NCI-H2227 (cell line): ENCODE measurements around the gene SLC25A21.

Experiments
- DNase-seq: peaks from one replicate; lab custom pipeline; 2025; ENCODE audit not compliant: unreplicated experiment; lab: John Stamatoyannopoulos, UW

Gene SLC25A21

DNA sequence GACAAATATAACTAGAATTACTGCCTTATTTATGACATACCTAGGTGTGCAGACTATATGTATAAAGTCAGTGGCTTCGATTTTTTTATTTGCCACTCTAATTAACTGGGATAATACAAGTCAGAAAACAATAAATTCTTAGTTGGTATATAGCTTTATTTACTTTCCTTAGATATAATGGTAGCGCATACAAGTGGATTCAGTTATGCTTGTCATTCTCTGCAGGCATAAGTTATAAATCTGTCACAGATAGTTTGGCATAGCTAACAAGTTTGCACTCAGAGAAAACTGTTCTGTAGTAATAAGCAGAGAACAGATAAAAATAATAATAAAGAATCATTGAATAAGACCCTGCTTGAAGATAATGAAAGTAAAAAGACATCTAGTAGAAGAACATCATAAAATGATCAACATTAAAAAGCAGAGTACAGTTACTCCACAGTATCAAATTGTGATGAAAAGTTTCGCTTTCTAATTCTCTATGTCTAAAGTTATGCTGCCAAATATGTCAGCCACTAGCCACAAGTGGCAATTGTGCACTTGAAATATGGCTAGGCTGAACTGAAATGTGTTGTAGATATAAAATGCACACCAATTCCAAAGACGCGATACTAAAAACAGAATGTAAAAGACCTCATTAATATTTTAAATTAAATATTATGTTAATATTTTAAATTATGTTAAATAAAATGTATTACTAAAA is 224.1 kb downstream of the SLC25A21 start:
- DNase-seq: no peak

DNA sequence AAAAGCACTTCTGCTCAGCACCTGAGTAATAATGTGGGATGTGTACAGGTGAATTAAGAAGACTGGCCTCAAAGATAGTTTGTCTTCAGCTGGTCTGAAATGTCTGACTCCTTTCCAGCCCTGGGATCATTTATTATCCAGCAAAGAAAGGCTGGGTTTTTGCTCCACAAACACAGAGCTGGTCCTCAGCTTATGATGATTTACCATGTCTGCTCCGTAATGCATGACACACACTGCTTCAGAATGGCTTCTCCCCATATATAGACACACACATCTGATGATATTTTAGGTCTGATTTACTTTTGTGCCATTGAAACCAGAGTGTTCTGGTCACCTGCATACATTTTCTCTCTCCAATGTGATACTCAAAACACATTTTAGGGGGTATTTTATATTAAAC is 225.0 kb downstream of the SLC25A21 start:
- DNase-seq: no peak

DNA sequence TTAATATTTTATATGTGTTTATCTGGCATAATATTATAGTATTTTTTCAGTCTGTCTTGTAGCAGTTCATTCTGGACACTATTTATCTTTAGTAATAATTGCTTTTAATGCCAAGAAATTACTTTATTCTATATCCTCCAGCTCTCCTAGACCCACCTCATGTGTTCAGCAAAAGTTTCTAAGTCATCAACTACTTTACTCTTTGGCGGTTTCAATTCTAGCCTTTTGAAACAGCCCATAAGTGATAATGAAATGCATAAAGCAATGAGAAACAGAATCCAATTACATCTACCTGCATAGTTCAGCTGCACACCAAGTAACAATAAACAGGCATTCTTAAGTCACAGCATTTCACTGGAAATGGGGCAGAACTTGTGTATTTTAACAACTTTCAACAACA is 225.5 kb downstream of the SLC25A21 start:
- DNase-seq: no peak

DNA sequence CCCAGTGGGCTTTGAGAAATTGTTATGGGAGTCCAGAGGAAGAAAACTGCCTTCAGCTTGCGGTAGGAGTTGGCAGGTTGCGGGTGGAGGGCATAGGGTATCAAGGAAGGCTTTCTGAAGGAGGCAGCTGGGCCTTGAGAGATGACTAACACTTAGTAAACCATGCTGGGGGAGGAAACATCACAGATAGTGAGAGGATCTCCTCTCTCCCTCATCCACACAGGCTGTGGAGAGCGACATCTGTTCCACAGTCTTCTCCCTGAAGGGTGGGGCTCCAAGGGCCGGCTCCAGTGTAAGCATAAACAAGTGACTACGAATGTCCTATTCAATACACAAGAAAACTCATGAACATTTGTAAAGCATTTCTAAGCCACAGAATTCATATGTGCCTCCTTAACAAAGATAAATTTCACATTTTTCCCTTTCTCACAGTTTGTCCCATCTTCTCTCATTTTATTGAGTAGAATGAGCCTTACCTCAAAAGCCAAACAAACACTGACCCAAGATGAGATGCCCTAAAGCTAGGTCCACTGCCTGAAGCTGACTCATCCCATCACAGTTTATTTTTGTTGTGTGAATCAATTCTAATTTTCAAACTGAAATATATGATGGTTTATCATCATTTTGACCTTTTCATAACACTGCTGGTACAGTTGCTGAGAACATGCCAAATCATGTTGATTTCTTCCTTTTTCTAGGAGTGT is 227.9 kb downstream of the SLC25A21 start:
- no peak for DNase-seq

GRCh38 chr14:36942522-36943245 is 229.7 kb downstream of the SLC25A21 start:
- no peak for DNase-seq

DNA sequence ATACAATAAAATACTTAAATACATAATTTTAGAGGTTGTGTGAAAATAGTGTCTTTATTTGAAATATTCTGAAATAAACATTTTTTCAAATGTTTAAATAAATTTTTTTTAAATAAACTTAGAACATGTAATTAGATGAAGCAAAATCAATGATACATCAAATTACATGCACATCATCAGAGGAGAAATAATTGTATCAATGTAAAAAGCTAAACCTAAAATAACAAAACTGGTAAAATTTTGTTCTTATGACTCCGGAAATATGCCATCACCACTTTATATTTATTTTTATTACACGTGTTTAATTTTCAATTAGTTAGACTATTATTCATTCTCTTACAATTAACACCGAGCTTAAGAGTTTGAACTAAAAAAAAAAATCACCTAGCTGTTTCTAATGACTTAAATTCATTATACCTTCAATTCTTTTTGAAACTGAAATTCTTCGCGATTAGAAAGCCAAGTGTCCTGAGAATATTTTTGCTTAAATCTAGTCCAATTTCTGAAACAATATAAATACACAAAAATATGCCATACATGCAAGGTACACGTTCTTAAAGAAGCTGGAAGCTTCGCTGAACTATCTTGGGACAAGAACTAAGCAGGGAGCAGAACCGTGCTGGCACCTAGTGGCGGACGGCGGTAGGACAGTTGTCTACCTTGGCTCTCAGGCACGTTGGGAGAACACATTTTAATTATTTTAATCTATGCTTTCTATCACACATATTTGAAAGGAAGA is 230.5 kb downstream of the SLC25A21 start:
- DNase-seq: peak; percentile 71

DNA sequence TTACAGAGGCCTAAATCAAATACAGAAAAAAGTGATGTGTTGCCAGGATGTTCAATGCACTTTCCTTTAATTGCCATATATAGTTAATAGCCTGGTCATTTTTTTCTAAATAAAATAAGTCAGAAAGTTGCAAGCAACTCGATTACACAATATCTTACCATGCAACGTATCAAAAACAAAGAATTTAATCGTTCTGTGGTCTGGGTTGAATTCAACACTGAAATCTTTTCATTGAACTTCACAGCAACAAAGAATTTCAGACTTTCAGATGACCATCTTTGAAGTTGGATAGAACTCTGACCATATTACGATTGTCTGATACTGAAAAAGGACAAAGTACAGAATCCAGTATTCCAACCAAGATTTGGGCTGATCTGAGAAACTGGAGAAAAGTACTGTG is 231.9 kb downstream of the SLC25A21 start:
- no peak for DNase-seq

GRCh38 chr14:36939265-36939664 is 233.1 kb downstream of the SLC25A21 start:
- no peak for DNase-seq

- no peak for DNase-seq
These were observed 233.7 kb downstream of the SLC25A21 start for GRCh38 chr14:36938678-36939077.

DNA sequence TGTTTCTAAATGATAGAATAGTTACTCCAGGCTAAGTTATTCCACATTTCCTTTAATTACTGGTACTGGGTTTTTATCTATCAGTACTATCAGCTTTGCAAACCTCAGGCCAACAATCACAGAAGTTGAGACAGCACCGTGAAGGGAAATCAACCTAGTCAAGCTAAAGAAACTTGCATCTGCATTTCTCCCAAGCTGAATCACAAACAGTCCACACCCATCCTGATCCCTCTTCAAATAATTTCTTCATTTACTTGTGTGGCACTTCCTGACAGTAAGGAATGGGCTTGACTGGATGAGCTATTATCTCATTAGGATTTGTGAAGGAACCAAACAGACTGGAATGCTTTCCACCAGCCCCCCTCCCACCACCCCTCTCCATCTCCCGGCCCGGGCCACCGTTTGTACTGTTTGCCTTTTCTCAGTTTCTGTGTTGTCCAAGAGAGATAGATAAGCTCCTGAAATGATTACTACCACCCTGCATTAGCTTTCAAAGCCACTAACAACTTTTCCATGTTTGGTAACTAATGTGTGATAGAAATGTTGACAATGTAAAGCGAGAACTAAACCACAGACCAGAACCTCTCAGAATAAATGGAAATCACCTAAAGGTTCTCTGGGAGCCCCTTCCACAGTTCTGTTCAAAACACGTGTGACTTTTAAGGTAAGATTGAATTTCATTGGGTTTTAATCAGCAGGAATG is 236.3 kb downstream of the SLC25A21 start:
- no peak for DNase-seq

- no peak for DNase-seq
These were observed 238.1 kb downstream of the SLC25A21 start for GRCh38 chr14:36934304-36934703.

- no peak for DNase-seq
These were observed 240.6 kb downstream of the SLC25A21 start for GRCh38 chr14:36931791-36932190.

DNA sequence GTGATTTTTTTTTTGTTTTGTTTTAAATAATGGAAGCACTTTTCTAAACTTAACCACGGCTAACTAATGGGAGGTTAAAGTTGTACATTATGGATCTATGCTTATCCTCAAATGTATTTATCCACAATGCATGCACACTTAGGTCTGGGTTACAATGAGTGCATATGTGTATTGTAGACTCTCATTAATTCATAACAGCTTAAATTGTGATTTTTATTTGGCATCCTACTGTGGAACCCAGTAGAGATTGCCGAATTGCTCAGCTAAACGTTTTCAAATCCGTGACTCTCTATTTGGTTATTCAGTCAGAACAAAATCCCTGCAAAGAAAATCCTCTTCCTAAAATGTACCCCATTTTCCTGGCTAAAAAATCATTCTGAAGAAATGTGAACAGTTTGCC is 244.0 kb downstream of the SLC25A21 start:
- no peak for DNase-seq

DNA sequence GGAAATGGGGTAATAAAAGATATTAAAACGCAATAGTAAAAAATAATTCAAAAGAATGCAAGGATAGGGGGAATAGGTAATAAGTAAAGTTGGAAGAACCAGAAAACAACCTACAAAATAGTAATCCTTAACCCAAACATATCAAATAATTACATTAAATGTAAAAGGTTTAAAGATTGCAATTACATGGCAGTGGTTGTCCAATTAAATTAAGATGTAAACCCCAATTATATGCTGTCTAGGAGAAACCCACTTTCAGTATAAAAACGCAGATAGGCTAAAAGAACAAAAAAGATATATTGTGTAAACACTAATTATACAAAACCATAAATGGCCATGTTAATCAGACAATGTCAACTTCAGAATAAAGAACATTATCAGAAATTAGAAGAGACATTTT is 247.3 kb downstream of the SLC25A21 start:
- no peak for DNase-seq

- no peak for DNase-seq
These were observed 255.7 kb downstream of the SLC25A21 start for GRCh38 chr14:36916668-36917067.

- peak; percentile 32 for DNase-seq
These were observed 257.3 kb downstream of the SLC25A21 start for GRCh38 chr14:36915081-36915480.

GRCh38 chr14:36910578-36910977 is 261.8 kb downstream of the SLC25A21 start:
- DNase-seq: no peak

GRCh38 chr14:36905272-36905888 is 267.0 kb downstream of the SLC25A21 start:
- DNase-seq: no peak

DNA sequence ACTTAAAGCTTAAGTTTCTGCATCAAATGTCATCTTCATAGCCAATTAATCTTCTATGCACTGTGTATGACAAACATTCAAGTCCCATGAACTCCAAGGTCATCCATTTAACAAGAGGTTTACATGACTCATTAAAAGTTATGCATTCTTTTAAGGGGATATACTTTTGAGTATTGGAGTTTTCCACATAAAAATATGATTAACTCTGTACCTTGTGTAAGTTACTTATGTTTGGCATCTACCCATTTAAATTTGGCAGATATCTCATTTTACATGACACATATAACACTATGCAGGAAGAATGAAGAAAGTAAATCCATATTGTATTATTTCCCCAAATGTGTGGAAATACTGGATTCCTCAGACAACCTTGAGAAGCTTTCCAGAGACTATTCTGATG is 270.5 kb downstream of the SLC25A21 start:
- DNase-seq: no peak

DNA sequence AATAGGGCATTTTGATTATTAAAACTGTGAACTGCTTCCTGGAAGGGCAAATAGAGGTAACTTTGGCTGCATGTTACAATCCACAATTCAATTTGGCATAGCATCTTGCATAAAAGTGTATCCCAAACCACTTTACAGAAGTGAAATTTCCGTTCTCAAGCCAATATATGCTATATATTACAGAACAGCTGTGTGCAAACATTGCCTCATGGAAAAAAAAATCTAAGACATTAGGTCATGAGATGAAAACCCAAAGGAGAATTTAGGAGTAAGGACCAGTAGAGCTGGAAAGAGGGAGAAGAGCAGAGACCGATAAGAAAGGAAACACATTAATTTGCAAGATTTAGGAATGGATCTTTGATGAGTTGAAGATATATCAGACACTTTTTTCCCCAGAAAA is 271.6 kb downstream of the SLC25A21 start:
- DNase-seq: no peak
